ENCODE results near the gene SH2B3.

Gene SH2B3

DNA sequence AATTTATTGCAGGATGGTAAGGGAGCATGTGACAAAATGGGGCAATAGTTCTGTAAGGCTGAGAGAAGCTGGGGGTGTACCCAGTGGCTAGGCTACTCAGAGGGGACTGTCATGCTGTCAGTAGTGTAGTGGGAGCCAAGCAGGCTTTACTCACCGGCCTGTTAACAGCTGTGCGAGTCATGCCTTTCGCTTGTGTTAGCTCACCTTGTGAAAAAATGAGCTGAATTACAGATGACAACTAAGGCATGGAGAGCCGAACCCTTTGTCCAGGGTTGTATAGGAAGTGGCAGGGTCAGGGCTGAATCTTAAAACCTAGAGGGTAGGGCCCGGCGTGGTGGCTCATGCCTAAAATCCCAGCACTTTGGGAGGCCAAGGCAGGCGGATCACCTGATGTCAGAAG lies 37.9 kb downstream of the SH2B3 start:
- H3F3A ChIP-seq (ENCODE audit: insufficient read depth): peaks cover 16% of the 10 kb centered on the region; the same call in 1 of the 2 replicates
- H3K4me3 ChIP-seq (ENCODE audit: insufficient read depth, low read length, poor library complexity, severe bottlenecking): no peak overlapping the region
- H3K4me2 ChIP-seq (ENCODE audit: low read depth, low read length, poor library complexity, severe bottlenecking): no peak overlapping the region
- no peaks in the 10 kb centered on the region for H3K27me3 ChIP-seq (ENCODE audit: low read length)
- H3K9ac ChIP-seq (ENCODE audit: low read length): no peak overlapping the region
- no peak overlapping the region for H2AFZ ChIP-seq (ENCODE audit: low read depth, low read length, severe bottlenecking)
- no peaks in the 10 kb centered on the region for H3K36me3 ChIP-seq (ENCODE audit: low read length)
- no peaks in the 10 kb centered on the region for H3K9me3 ChIP-seq (ENCODE audit: insufficient read depth, low read length)
- peaks cover 25% of the 10 kb centered on the region; the same call in 1 of the 2 replicates for H3K79me2 ChIP-seq (ENCODE audit: insufficient read depth, low read length)
- TF ChIP-seq EZH2phosphoT487 (conservative IDR thresholded peaks at IDR 0.05; ENCODE audit: low read length): no peak
- no peaks in the 10 kb centered on the region; the same call in 1 of the 2 replicates for H4K20me1 ChIP-seq (ENCODE audit: low read depth, low read length)
- H3K27ac ChIP-seq (ENCODE audit: low read depth, low read length): peak overlapping the region; percentile 68
- no peaks in the 10 kb centered on the region for H3K9me2 ChIP-seq (replicated peaks; ENCODE audit: insufficient read depth, low read length)

DNA sequence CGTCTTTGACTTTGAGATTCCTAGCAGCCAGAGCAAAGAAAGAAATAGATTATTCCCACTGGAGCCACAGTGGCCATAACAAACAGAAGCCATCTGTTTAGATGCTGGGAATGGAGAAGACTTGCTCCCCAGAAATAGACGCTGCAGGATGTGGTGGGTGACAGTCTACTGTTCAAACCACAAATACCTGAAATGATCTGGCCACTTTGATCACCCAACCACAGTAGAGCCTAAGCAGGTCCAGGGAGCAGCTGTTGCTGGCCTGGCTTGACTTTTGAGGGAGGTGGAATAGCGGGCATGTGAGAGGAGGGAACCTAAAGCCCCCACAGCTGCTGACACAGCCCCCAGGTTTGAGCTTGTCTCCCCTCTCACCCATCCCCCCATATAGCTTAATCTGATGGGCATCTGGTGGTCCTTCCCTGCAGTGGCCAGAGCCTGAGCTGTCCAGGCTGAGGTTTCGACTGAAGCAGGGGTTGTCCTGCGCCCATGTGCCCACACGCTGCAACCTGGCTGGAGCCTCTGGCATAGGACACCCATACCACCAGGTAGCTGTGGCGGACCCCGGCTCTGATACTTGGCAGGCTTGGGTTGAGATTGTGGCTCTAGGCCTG lies 38.7 kb downstream of the SH2B3 start:
- peak overlapping the region; percentile 10 for H3K4me2 ChIP-seq (ENCODE audit: low read depth, low read length, poor library complexity, severe bottlenecking)
- H2AFZ ChIP-seq (ENCODE audit: low read depth, low read length, severe bottlenecking): no peak overlapping the region
- peaks cover 24% of the 10 kb centered on the region; the same call in 1 of the 2 replicates for H3K79me2 ChIP-seq (ENCODE audit: insufficient read depth, low read length)
- H3K4me3 ChIP-seq (ENCODE audit: insufficient read depth, low read length, poor library complexity, severe bottlenecking): no peak overlapping the region
- no peaks in the 10 kb centered on the region for H3K36me3 ChIP-seq (ENCODE audit: low read length)
- TF ChIP-seq EZH2phosphoT487 (conservative IDR thresholded peaks at IDR 0.05; ENCODE audit: low read length): no peak
- TF ChIP-seq, protein P1, sequence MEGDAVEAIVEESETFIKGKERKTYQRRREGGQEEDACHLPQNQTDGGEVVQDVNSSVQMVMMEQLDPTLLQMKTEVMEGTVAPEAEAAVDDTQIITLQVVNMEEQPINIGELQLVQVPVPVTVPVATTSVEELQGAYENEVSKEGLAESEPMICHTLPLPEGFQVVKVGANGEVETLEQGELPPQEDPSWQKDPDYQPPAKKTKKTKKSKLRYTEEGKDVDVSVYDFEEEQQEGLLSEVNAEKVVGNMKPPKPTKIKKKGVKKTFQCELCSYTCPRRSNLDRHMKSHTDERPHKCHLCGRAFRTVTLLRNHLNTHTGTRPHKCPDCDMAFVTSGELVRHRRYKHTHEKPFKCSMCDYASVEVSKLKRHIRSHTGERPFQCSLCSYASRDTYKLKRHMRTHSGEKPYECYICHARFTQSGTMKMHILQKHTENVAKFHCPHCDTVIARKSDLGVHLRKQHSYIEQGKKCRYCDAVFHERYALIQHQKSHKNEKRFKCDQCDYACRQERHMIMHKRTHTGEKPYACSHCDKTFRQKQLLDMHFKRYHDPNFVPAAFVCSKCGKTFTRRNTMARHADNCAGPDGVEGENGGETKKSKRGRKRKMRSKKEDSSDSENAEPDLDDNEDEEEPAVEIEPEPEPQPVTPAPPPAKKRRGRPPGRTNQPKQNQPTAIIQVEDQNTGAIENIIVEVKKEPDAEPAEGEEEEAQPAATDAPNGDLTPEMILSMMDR (IDR thresholded peaks at IDR 0.05; ENCODE audit: insufficient read depth, low read length, poor library complexity, severe bottlenecking): no peak
- H3K27me3 ChIP-seq (ENCODE audit: low read length): no peaks in the 10 kb centered on the region
- peak overlapping the region; percentile 3; the same call in 1 of the 2 replicates for H3K9ac ChIP-seq (ENCODE audit: low read length)
- H3F3A ChIP-seq (ENCODE audit: insufficient read depth): peaks cover 21% of the 10 kb centered on the region
- no peaks in the 10 kb centered on the region; the same call in 1 of the 2 replicates for H4K20me1 ChIP-seq (ENCODE audit: low read depth, low read length)
- H3K9me3 ChIP-seq (ENCODE audit: insufficient read depth, low read length): no peaks in the 10 kb centered on the region
- H3K9me2 ChIP-seq (replicated peaks; ENCODE audit: insufficient read depth, low read length): no peaks in the 10 kb centered on the region
- H3K27ac ChIP-seq (ENCODE audit: low read depth, low read length): peak overlapping the region; percentile 68

DNA sequence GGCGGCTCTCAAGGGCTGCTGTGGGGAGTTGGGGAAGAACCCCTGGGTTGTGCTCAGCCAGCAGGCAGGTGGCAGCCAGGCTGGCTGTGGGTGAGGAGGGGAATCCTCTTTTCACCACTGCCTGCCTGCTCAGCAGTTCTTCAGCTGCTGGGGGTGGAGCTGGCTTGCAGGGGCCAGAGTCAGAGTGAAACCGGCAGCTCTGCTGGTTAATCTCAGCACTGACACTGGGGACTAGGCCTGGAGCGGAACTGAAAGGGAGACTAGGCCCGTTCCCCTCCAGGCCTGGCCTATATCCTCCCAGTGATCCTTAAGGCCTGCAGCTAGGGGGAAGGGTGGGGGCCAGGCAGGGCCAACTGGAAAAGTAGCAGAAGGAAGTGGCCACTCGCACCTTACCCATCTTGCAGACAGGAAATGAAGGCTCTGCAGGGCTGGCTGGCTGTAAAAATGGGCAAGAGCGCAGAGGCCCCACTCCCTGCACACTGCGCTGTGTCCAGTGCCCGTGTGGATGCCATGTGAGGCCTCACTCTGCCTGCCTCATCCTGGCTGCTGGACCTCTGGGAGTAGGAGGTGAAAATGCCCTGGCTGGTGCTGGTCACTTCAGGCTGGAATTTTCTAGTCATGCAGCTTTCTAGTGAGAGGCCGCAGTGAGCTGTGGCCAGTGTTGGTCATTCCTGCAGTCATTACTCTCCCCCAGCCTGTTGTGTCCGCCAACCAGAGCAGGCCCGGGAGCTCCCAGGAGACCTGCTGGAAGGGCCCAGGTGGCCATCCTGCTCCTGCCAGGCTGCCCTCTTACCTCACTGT lies 39.4 kb downstream of the SH2B3 start:
- H3K9ac ChIP-seq (ENCODE audit: low read length): no peak overlapping the region; the same call in 1 of the 2 replicates
- peak overlapping the region; percentile 8 for H3K4me2 ChIP-seq (ENCODE audit: low read depth, low read length, poor library complexity, severe bottlenecking)
- no peaks in the 10 kb centered on the region for H3K9me2 ChIP-seq (replicated peaks; ENCODE audit: insufficient read depth, low read length)
- H3K4me3 ChIP-seq (ENCODE audit: insufficient read depth, low read length, poor library complexity, severe bottlenecking): no peak overlapping the region
- no peaks in the 10 kb centered on the region for H3K27me3 ChIP-seq (ENCODE audit: low read length)
- H3K9me3 ChIP-seq (ENCODE audit: insufficient read depth, low read length): no peaks in the 10 kb centered on the region
- peaks cover 21% of the 10 kb centered on the region for H3F3A ChIP-seq (ENCODE audit: insufficient read depth)
- TF ChIP-seq EZH2phosphoT487 (conservative IDR thresholded peaks at IDR 0.05; ENCODE audit: low read length): no peak
- TF ChIP-seq, protein P1 (IDR thresholded peaks at IDR 0.05; ENCODE audit: insufficient read depth, low read length, poor library complexity, severe bottlenecking): no peak
- no peaks in the 10 kb centered on the region; the same call in 1 of the 2 replicates for H4K20me1 ChIP-seq (ENCODE audit: low read depth, low read length)
- peak overlapping the region; percentile 68 for H3K27ac ChIP-seq (ENCODE audit: low read depth, low read length)
- no peaks in the 10 kb centered on the region for H3K36me3 ChIP-seq (ENCODE audit: low read length)
- peaks cover 17% of the 10 kb centered on the region; the same call in 1 of the 2 replicates for H3K79me2 ChIP-seq (ENCODE audit: insufficient read depth, low read length)
- no peak overlapping the region for H2AFZ ChIP-seq (ENCODE audit: low read depth, low read length, severe bottlenecking)

All from SU-DHL-6 (cell line).